HEK293T (cell line): ENCODE results near the gene LSP1.

Experiments
- BHLHE40 ChIP-seq: fragments of 450-650 bp; IDR thresholded peaks from 2 replicates; pipeline ENCODE4 v1.6.1; 2016; ENCODE audit warnings: mild to moderate bottlenecking, moderate library complexity, borderline replicate concordance
- ELF4 ChIP-seq: fragments of 450-650 bp; IDR thresholded peaks from 2 replicates; pipeline ENCODE4 v1.6.1; 2017; ENCODE audit warnings: antibody characterized with exemption
- FOXA1 ChIP-seq: fragments of 450-650 bp; IDR thresholded peaks from 2 replicates; pipeline ENCODE4 v1.6.1; 2016; ENCODE audit warnings: mild to moderate bottlenecking
- FOXK2 ChIP-seq: fragments of 450-650 bp; IDR thresholded peaks from 2 replicates; pipeline ENCODE4 v1.6.1; 2016; ENCODE audit warnings: mild to moderate bottlenecking
- FOXM1 ChIP-seq: fragments of 450-650 bp; IDR thresholded peaks from 2 replicates; pipeline ENCODE4 v1.6.1; 2017; ENCODE audit warnings: mild to moderate bottlenecking, borderline replicate concordance
- LEF1 ChIP-seq: fragments of 450-650 bp; IDR thresholded peaks from 2 replicates; pipeline ENCODE4 v1.6.1; 2017; ENCODE audit warnings: mild to moderate bottlenecking, borderline replicate concordance
- NFRKB ChIP-seq: fragments of 450-650 bp; IDR thresholded peaks from 2 replicates; pipeline ENCODE4 v1.6.1; 2016; ENCODE audit warnings: mild to moderate bottlenecking, moderate library complexity
- SP1 ChIP-seq: fragments of 450-650 bp; IDR thresholded peaks from 2 replicates; pipeline ENCODE4 v1.6.1; 2017
- SUZ12 ChIP-seq: fragments of 450-650 bp; IDR thresholded peaks from 2 replicates; pipeline ENCODE4 v1.6.1; 2016; ENCODE audit warnings: mild to moderate bottlenecking
- ZNF384 ChIP-seq: fragments of 450-650 bp; IDR thresholded peaks from 2 replicates; pipeline ENCODE4 v1.6.1; 2016

- TF ChIP-seq BHLHE40 (no peak), LEF1 (no peak), ZNF384 (no peak), SUZ12 (no peak), FOXM1 (no peak), ELF4 (no peak), SP1 (no peak), NFRKB (no peak), FOXK2 (no peak), FOXA1 (no peak)
Measured at GRCh38 chr11:1894759-1895158, 41.9 kb downstream of the LSP1 start.
